Activated CD8-positive, alpha-beta T cell treated with anti-CD3 and anti-CD28 coated beads for 36 hours (primary cell): ENCODE measurements around the gene ACSF3. TPM values are rescaled to one million over a fixed set of nuclear protein-coding genes. Genes with fewer than 3 reads are reported as not detected.

ENCODE experiments used
- ATAC-seq: fragments of 200-7000 bp; cut with Tn5 transposase; one replicate; pipeline ENCODE4 v1.10.0; 2021; ENCODE audit warnings: mild to moderate bottlenecking, moderate library complexity
- CTCF ChIA-PET: fragments of 350-600 bp; sonication (Branson Sonifier 250); formaldehyde crosslinking; loops from one replicate; lab custom pipeline; 2021; ENCODE audit warnings: antibody characterized with exemption; lab: Charles Lee
- POLR2A ChIA-PET: fragments of 350-600 bp; sonication (Branson Sonifier 250); formaldehyde crosslinking; loops from one replicate; lab custom pipeline; 2021; ENCODE audit warnings: antibody characterized with exemption; lab: Charles Lee
- DNase-seq: peaks from one replicate; pipeline ENCODE4 v3.0.0-alpha.2; 2020
- H3K27ac Mint-ChIP-seq: one replicate; pipeline ENCODE4 v1.8.0; 2021; ENCODE audit warnings: mild to moderate bottlenecking, mixed read lengths
- H3K27me3 Mint-ChIP-seq: one replicate; pipeline ENCODE4 v1.8.0; 2021; ENCODE audit warnings: mixed read lengths
- H3K36me3 Mint-ChIP-seq: one replicate; pipeline ENCODE4 v1.8.0; 2021; ENCODE audit warnings: low read depth, mixed read lengths
- H3K4me1 Mint-ChIP-seq: one replicate; pipeline ENCODE4 v1.8.0; 2021; ENCODE audit warnings: low read depth, mixed read lengths
- H3K4me3 Mint-ChIP-seq: one replicate; pipeline ENCODE4 v1.8.0; 2021; ENCODE audit warnings: mild to moderate bottlenecking, moderate library complexity, mixed read lengths
- H3K9me3 Mint-ChIP-seq: one replicate; pipeline ENCODE4 v1.8.0; 2021; ENCODE audit warnings: mixed read lengths
- CTCF ChIP-seq: fragments of 200-600 bp; IDR thresholded peaks from one replicate; pipeline ENCODE4 v1.8.0; 2022; ENCODE audit warnings: antibody characterized with exemption, mild to moderate bottlenecking
- intact Hi-C: fragments of 100-400 bp; cut with micrococcal nuclease; formaldehyde crosslinking; loops from one replicate; pipeline ENCODE4 v1.10.0; 2022
- total RNA-seq, 2 experiments: library from RNA; stranded (reverse); gene quantifications; one replicate each; pipeline ENCODE4 v1.2.3, GENCODE V29; 2021

The ACSF3 gene
- total RNA-seq, 2 experiments from 2014 or later: 44.6 to 45.9 TPM

GRCh38 chr16:89159850-89160354 is 66.2 kb downstream of the ACSF3 start:
- POLR2A ChIA-PET: no interaction called here
- H3K4me3 Mint-ChIP-seq: no peak overlapping the region

GRCh38 chr16:89160977-89161701 is 67.5 kb downstream of the ACSF3 start:
- H3K27ac Mint-ChIP-seq: no peak overlapping the region
- ATAC-seq (no peak), DNase-seq (no peak)
- no peaks in the 10 kb centered on the region for H3K4me1 Mint-ChIP-seq
- peaks cover 3% of the 10 kb centered on the region for H3K9me3 Mint-ChIP-seq
- H3K36me3 Mint-ChIP-seq: no peaks in the 10 kb centered on the region
- no peaks in the 10 kb centered on the region for H3K27me3 Mint-ChIP-seq
- intact Hi-C loops: no loop called here
- ChIA-PET CTCF (interaction anchor here (1.2 kb wide), 1 partner anchor 349 kb away, joined by 3 read pairs; no protein-coding TSS in a partner anchor), POLR2A (no interaction called here)
- no peak for TF ChIP-seq CTCF
- no peak overlapping the region for H3K4me3 Mint-ChIP-seq

More at GRCh38 chr16:89159850-89160354, 66.2 kb downstream of the ACSF3 start:
- no peak for TF ChIP-seq CTCF
- DNase-seq (no peak), ATAC-seq (no peak)
- Mint-ChIP-seq H3K27ac (no peak overlapping the region), H3K4me1 (no peaks in the 10 kb centered on the region), H3K36me3 (no peaks in the 10 kb centered on the region), H3K9me3 (peaks cover 3% of the 10 kb centered on the region), H3K27me3 (no peaks in the 10 kb centered on the region)
- CTCF ChIA-PET: no interaction called here
- intact Hi-C loops: no loop called here

GRCh38 chr16:89161763-89162713 is 68.4 kb downstream of the ACSF3 start:
- H3K27ac Mint-ChIP-seq: no peak overlapping the region
- POLR2A ChIA-PET: no interaction called here
- DNase-seq: no peak
- H3K27me3 Mint-ChIP-seq: no peaks in the 10 kb centered on the region
- no peak for TF ChIP-seq CTCF
- CTCF ChIA-PET: interaction anchor here (1.2 kb wide), 1 partner anchor 350 kb away, joined by 3 read pairs; no protein-coding TSS in a partner anchor
- H3K4me1 Mint-ChIP-seq: no peaks in the 10 kb centered on the region
- H3K36me3 Mint-ChIP-seq: no peaks in the 10 kb centered on the region
- ATAC-seq: no peak
- no peak overlapping the region for H3K4me3 Mint-ChIP-seq
- peaks cover 3% of the 10 kb centered on the region for H3K9me3 Mint-ChIP-seq
- intact Hi-C loops: no loop called here

- Mint-ChIP-seq H3K4me1 (no peaks in the 10 kb centered on the region), H3K4me3 (no peak overlapping the region), H3K27ac (no peak overlapping the region), H3K36me3 (no peaks in the 10 kb centered on the region), H3K9me3 (no peaks in the 10 kb centered on the region), H3K27me3 (no peaks in the 10 kb centered on the region)
- ChIA-PET POLR2A (interaction anchor here (0.9 kb wide), 1 partner anchor 8 kb away, joined by 3 read pairs; no protein-coding TSS in a partner anchor), CTCF (no interaction called here)
- TF ChIP-seq CTCF: no peak
- intact Hi-C loops: no loop called here
- DNase-seq (no peak), ATAC-seq (no peak)
These were observed 69.6 kb downstream of the ACSF3 start for GRCh38 chr16:89163297-89163696.
